DOHH2 (cell line): ENCODE measurements around the gene ZNF683.

Experiments
- H3F3A ChIP-seq: fragments of 200-600 bp; sonication (generic), shearing (Covaris generic); 2 replicates; pipeline ENCODE4 v1.6.0; 2016; ENCODE audit warnings: antibody characterized with exemption, mild to moderate bottlenecking; ENCODE audit not compliant: control insufficient read depth, insufficient read depth
- H3K27ac ChIP-seq: fragments of 200-600 bp; sonication (generic); 2 replicates; pipeline ENCODE4 v1.5.1; 2014; ENCODE audit warnings: low read depth, mild to moderate bottlenecking, low read length, moderate library complexity
- H3K27me3 ChIP-seq: fragments of 200-600 bp; sonication (generic); 2 replicates; pipeline ENCODE4 v1.6.1; 2014; ENCODE audit warnings: mild to moderate bottlenecking, low read length, mixed read lengths; ENCODE audit not compliant: control insufficient read depth
- H3K36me3 ChIP-seq: fragments of 200-600 bp; sonication (generic); 2 replicates; pipeline ENCODE4 v1.6.1; 2014; ENCODE audit warnings: mild to moderate bottlenecking, low read length, moderate library complexity, mixed read lengths; ENCODE audit not compliant: control insufficient read depth
- H3K4me1 ChIP-seq: fragments of 200-600 bp; sonication (generic); 2 replicates; pipeline ENCODE4 v1.6.1; 2014; ENCODE audit warnings: mild to moderate bottlenecking, low read length, mixed read lengths; ENCODE audit not compliant: control insufficient read depth
- H3K4me2 ChIP-seq: fragments of 200-600 bp; sonication (generic); 2 replicates; pipeline ENCODE4 v1.6.0; 2014; ENCODE audit warnings: mild to moderate bottlenecking, low read length, moderate library complexity
- H3K4me3 ChIP-seq: fragments of 200-600 bp; sonication (generic); 2 replicates; pipeline ENCODE4 v1.5.1; 2014; ENCODE audit warnings: mild to moderate bottlenecking, low read length, mixed read lengths
- H3K79me2 ChIP-seq: fragments of 200-600 bp; sonication (generic); 2 replicates; pipeline ENCODE4 v1.6.1; 2014; ENCODE audit warnings: mild to moderate bottlenecking, low read length, mixed read lengths; ENCODE audit not compliant: control insufficient read depth
- H3K9me2 ChIP-seq: fragments of 200-600 bp; sonication (generic); replicated peaks from 2 replicates; pipeline ENCODE4 v1.6.1; 2014; ENCODE audit warnings: mild to moderate bottlenecking, low read length, mixed read lengths; ENCODE audit not compliant: control insufficient read depth
- H3K9me3 ChIP-seq: fragments of 200-600 bp; sonication (generic); 2 replicates; pipeline ENCODE4 v1.6.1; 2014; ENCODE audit warnings: antibody characterized with exemption, low read length, mixed read lengths; ENCODE audit not compliant: control insufficient read depth, insufficient read depth
- H4K20me1 ChIP-seq: fragments of 200-600 bp; sonication (generic); 2 replicates; pipeline ENCODE4 v1.6.0; 2014; ENCODE audit warnings: low read depth, mild to moderate bottlenecking, antibody characterized with exemption, low read length, moderate library complexity; ENCODE audit not compliant: control insufficient read depth, insufficient read depth
- CTCF ChIP-seq: fragments of 200-600 bp; sonication (generic); IDR thresholded peaks from one replicate; pipeline ENCODE4 v1.5.1; 2014; ENCODE audit warnings: antibody characterized with exemption, mild to moderate bottlenecking, low read depth, low read length; ENCODE audit not compliant: poor library complexity, severe bottlenecking
- EZH2phosphoT487 ChIP-seq: fragments of 200-600 bp; sonication (generic); IDR thresholded peaks from 2 replicates; pipeline ENCODE4 v1.6.1; 2017; ENCODE audit warnings: borderline replicate concordance, mild to moderate bottlenecking, antibody characterized with exemption, low read length, moderate library complexity, mixed read lengths

The ZNF683 gene

GRCh38 chr1:26370591-26371382, 1.8 kb downstream of the ZNF683 start:
- Histone ChIP-seq H3K4me1 (peaks cover 12% of the 10 kb centered on the region), H3K9me2 (no peaks in the 10 kb centered on the region), H3F3A (no peaks in the 10 kb centered on the region), H3K27me3 (0 out of 2 replicates have a peak, but pooled peaks cover 7% of the 10 kb centered on the region), H3K4me3 (no peak overlapping the region), H3K36me3 (no peaks in the 10 kb centered on the region), H4K20me1 (no peaks in the 10 kb centered on the region), H3K27ac (no peak overlapping the region), H3K79me2 (no peaks in the 10 kb centered on the region), H3K4me2 (no peak overlapping the region), H3K9me3 (no peaks in the 10 kb centered on the region)
- TF ChIP-seq CTCF (no peak), EZH2phosphoT487 (no peak)

- TF ChIP-seq EZH2phosphoT487, result no peak
- TF ChIP-seq CTCF, result no peak
- Histone ChIP-seq H3K36me3 (no peaks in the 10 kb centered on the region), H3K4me3 (no peak overlapping the region), H3K4me1 (peaks cover 3% of the 10 kb centered on the region; the same call in 1 of the 2 replicates), H3K27me3 (peaks cover 18% of the 10 kb centered on the region), H3K4me2 (no peak overlapping the region), H3F3A (no peaks in the 10 kb centered on the region), H3K9me3 (no peaks in the 10 kb centered on the region), H3K27ac (no peak overlapping the region), H3K9me2 (no peaks in the 10 kb centered on the region), H4K20me1 (no peaks in the 10 kb centered on the region), H3K79me2 (no peaks in the 10 kb centered on the region)
Measured at GRCh38 chr1:26368486-26368885, 4.1 kb downstream of the ZNF683 start.

GRCh38 chr1:26368006-26368405, 4.5 kb downstream of the ZNF683 start:
- Histone ChIP-seq H3K9me2 (no peaks in the 10 kb centered on the region), H3K27ac (no peak overlapping the region), H3K4me1 (peaks cover 2% of the 10 kb centered on the region; the same call in 1 of the 2 replicates), H3K4me2 (no peak overlapping the region), H3K36me3 (no peaks in the 10 kb centered on the region), H3K9me3 (no peaks in the 10 kb centered on the region), H3K27me3 (peaks cover 18% of the 10 kb centered on the region), H3K79me2 (no peaks in the 10 kb centered on the region), H3K4me3 (no peak overlapping the region), H4K20me1 (no peaks in the 10 kb centered on the region), H3F3A (no peaks in the 10 kb centered on the region)
- TF ChIP-seq CTCF, result no peak
- no peak for TF ChIP-seq EZH2phosphoT487
